HG03280 (cell line): ENCODE results near the gene SART3.
A peak's percentile ranks its signal among the peaks of the same experiment; 100 is the strongest.

ENCODE experiments used
- ATAC-seq: cut with Tn5 transposase; IDR thresholded peaks from one replicate; pipeline ENCODE4 v1.9.1; 2021; ENCODE audit warnings: mild to moderate bottlenecking, moderate library complexity; ENCODE audit not compliant: unreplicated experiment

The SART3 gene

DNA sequence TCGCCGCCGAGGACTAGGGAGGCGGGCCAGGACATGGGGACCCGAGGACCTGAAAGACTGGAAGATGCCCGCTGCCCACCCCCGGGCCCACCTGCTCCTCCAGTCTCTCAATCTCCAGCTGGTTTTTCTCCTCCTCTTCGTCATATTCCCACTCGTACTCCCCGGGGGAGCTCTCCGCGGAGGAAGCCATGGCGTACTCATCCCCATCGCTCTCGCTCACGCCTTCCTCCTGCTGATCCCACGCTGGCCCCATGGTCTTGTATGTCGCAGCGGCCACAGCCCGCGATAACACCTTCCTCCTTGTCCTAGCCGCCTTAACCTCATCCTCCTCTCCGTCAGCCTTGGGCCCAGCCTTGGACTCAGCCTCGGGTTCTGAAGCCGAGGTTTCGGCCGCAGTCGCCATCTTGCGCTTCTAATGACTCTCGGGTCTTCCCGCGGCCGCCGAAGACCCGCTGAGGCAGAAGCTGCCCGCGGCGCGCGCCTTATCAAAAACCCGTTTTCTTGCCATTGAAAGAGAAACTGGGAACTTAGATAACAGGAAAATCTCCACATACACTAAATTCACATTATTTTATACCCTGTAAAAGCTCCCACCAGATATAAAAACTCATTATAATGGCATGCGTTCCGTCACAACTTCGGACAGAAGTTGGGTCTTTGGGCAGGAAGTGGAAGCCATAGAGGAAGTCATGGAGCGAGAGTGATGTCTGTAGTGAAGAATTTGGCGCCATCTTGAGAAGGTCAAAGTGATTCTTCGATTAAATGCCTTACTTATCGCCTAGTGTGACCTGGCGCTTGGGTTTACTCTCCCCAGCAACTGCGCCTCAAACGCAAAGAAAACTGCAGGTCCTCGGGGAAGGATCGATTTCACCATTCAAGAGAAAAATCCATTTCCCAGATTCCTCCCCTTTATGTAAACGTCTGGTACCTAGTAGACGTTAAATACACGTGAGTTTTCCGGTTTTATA, at the start of gene SART3:
TSS of gene SART3 (minus strand) at position 422 of the 968 bp plus-strand sequence. CDS start at position 403, 19 bp downstream.
- peak; percentile 37 for ATAC-seq

GRCh38 chr12:108610336-108610815, 49.4 kb upstream of the SART3 start:
- no peak for ATAC-seq

DNA sequence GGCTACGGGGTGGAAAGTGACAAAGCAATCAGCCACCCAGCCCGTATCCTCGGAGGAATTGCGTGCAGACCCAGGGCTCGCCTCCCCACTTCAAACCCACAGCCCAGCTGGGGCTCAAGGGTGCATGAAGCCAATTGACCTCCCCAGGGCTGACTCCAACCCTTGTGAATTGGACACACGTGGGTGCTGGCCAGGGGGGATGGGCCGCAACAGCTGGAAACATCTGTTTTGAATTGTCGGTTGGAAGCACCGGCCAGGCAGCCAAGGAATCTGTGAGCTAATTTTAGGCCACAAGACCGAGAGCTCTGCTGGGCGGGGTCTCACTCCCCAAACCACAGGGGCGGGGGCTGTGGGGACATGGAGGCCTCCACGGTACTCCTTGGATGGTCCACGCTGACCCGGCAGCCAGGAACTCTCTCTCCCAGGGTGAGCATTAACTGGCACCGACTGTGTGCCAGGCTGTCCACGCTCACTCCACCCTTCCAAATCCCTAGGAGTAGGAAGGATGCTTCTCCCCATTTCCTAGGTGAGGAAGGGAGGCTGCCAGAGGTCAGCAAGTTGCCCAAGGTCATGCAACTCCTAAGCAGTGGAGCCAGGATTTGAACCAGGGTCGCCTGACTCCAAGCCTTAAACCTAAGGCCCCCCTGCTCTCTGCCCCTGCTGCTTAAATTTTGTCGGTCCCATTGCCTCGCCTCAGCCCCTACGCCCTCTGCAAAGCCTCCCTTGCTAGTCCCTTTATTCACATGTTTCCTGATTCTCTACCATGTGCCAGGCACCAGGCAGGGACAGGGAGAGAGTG, 48.8 kb upstream of the SART3 start:
- ATAC-seq, result no peak

- no peak for ATAC-seq
Observed at GRCh38 chr12:108608616-108609015, 47.6 kb upstream of the SART3 start.

- ATAC-seq, result no peak
Observed at GRCh38 chr12:108607981-108608600, 47.1 kb upstream of the SART3 start.

DNA sequence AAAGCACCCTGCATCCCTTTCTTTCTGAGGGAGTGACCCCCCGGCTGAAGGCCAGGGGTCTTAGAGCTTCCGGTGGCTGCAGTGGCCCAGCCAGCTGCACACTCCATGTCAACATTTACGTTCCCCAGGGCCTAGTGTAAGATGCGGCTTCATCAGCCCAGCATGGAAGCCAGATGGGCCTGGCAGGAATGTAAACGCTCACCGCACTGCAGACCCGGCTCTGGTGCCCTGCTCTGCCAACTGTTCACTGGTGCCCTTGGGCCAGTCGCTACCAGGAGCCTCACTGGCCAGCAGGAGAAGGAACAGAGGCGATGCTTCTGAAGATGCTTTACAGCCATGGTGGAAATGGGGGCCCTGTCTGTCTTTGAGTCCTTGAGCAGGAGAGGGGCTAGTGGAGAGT, 45.5 kb upstream of the SART3 start:
- ATAC-seq, result no peak

- no peak for ATAC-seq
Observed at GRCh38 chr12:108605690-108606406, 44.9 kb upstream of the SART3 start.

GRCh38 chr12:108605000-108605689, 44.2 kb upstream of the SART3 start:
- no peak for ATAC-seq

DNA sequence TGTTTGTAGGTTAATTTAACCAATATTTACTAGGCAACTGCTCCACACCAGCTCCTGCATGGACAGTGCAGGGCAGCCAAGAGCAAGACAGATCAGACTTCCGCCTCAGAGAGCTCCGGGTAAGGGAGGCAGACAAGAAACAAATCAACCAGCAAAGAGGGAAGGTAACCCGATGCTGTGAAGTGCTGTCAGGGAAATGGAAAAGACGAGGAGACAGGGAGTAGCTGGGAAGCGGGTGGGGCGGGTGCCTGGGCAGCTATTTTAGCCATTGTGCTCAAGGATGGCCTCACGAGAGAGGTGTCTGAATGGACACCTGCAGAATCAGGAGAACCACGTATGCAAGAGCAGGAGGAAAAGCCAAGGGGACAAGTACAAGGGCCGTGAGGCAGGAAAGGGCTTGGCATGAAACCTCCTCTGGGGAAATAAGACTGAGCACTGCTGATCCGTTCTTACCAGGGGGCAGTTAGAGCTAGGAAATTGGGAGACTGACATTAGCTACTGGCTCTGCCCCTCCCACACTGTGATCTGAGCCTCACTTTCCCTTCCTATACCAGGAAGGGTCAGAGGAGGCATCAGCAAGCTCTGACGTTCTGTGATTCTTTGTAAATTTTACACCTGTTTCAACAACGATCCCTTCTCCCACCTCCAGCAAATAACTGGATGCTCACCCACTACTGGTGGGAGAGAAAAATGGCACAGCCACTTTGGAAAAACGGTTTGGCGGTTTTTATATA, 43.4 kb upstream of the SART3 start:
- ATAC-seq, result no peak

DNA sequence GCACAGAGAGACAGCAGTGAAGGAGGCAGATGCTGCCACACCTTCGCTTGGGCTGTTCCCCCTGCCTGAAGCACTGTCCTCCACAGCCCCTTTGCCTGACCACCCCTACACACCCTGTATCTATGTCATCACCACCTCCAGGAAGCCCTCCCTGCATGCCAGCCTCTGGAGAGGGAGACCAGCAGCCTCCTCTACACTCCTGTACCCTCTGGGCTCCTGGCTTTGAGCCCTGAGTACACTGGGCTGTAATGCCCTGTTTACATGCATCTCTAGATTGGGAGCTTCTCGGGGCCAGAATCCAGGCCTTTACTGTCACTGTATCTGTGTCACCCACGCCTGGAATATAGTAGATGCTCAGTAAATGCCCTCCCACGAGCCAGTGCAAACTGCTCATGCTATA, 42.8 kb upstream of the SART3 start:
- ATAC-seq, result no peak

DNA sequence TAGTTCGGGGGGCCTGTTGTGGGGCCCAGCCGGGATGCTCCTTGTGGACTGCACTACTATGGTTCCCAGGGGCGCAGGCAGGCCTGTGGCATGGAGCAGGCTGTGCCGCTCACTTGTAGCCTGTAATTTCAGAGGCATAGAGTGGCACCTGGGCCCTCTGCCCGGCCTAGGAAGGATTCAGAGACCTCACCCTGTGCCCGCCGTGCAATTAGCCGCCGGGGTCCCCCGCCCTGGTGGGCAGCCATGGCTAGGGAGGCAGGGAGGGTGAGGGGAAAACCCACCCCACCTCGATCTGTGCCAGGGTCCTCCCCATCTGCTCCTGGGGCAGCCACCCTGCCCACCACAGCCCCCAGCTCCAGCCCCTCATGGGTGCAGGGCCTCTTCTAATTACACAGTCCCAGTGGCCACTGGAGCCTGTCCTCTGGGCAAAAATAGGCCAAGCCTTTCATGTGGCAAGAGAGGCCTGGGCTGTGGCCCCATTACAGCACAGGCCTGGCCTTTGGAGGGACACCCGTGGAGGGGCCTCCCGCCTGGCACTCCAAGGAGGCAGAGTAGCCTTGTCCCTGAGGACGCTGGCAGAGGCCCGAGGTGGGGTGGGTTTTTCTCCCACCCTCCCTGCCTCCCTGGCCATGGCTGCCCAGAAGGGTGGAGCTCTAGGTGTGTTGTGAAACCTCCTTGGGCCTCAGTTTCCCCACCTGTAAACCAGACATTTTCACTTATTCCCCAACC, 42.2 kb upstream of the SART3 start:
- no peak for ATAC-seq

- no peak for ATAC-seq
Observed at GRCh38 chr12:108602209-108602705, 41.3 kb upstream of the SART3 start.

DNA sequence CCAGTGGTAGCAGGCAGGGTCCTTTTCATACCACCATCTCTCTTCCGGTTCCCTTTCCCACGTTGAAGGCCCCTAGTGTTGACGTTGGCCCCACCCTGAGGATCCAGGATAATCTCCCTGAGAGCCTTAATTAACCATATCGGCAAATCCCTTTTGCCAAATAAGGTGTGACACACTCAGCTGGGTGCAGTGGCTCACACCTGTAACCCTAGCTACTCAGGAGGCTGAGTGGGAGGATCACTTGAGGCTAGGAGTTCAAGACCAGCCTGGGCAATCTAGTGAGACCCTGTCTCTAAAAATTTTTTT, 39.7 kb upstream of the SART3 start:
- ATAC-seq, result no peak

DNA sequence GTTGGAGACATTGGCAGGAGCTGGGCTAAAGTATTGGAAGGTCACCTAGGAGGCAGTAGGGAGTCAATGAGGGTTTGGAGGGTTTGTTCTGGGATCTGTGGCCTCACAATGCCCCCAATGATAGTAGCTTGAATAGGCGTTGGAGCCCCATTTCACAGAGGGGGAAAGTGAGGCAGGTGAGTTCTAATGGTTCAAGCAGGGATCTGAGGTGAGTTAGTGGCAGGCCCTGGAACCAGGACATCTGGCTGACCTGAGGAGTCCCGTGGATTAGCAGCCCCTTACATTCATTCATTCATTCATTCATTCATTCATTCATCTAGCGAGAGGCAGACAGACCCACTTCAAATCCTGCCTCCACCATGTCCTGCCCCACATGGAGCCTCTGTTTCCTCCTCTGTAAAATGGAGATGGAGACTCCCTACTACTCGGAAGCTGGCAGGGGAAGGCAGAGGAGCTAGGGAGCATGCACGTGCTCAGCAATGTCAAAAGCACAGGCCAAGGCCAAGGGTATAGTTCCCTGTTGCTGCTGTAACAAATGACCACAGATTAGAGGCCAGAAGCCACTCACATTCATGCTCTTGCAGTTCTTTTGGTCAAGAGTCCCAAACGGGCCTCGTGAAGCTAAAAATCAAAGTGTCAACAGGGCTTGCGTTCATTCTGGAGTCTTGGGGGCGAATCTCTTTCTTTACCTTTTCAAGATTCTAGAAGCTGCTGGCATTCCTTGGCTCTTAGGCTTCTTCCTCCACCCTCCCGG, 39.2 kb upstream of the SART3 start:
- no peak for ATAC-seq

- ATAC-seq, result no peak
Observed at GRCh38 chr12:108599541-108599940, 38.6 kb upstream of the SART3 start.

GRCh38 chr12:108598553-108599250, 37.7 kb upstream of the SART3 start:
- ATAC-seq, result no peak
